SKM-1 treated with dmso at 0.1 percent for 144 hours (cell line): ENCODE data around the gene KCTD18.

ENCODE experiments used
- DNase-seq: peaks from one replicate; lab custom pipeline; 2025; ENCODE audit not compliant: unreplicated experiment; lab: John Stamatoyannopoulos, UW

KCTD18 gene

DNA sequence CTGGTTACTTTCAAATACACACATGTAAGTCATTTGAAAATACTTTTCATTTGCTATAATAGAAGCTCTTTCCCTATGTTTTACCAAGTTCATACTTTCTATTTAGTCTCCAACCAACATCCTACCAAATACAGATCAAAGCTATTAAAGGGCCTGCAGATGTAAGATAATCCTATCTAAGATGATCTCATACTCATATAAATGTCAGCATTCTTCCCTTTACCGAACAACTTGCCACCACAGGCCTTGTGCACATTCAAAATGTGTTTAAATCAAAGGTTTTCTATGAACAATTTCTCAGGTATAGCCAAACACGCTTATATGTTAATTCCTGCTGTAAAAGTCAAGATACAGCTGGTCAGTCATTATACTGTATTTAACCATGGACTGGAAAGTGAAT is 23.3 kb downstream of the KCTD18 start:
- no peak for DNase-seq

DNA sequence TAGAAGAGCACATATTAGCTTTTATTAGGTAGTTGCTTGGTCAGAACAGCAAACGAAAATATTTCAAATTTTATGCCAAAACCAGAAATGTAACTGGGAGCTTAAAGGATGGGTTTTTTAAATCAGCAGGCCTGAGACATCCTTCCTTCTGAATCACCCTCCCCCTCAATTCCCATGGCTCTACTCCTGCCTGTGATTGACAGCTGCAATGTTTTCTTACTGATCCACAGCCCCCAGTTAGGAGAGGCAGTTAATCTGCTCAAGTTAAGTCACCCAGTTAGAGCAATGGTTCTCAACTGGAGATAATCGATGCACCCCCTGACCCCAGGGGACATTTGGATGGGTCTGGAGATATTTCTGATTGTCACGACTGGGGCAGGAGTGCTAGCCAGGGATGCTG is 24.9 kb downstream of the KCTD18 start:
- DNase-seq = no peak

DNA sequence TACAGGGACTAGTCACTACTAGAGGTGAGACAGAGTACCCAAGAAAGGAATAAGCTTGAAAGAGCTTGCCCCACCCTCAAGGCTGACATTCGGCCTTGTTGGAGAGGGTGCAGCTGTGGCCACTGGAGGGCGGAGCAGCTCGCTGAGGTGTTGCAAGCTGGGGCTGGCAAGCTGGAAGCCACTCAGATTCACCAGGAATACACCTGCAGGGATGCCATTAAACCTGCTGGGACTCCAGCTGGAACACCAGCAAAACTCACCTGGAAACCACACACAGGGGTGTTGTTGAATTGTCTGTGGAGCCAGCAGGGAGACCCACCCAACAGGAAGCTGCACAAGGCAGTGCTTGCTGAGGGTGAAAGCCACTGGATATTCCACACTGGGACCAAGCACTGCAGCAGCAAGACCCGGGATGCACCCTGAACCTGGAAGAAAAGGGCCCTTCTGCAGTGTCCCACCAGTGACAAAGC is 26.1 kb downstream of the KCTD18 start:
- peak; percentile 38 for DNase-seq

DNA sequence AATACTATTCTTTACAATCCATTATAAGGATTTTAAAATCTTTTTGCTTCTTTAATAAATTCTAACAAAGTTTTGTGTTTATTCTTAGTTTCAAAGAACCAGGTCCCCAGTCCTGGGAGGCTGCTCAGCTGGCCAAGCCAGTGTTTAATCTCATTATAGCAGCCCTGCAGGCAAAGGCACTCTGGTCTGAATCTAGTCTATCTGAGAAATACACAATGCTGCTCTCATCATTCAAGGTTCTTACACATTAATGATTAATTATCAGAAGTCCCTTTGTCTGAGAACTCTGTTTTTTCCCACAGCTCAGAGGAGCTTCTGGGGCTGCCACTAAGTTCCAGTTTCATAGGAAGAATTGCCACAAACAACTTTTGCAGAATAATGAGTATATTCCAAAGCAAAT is 27.7 kb downstream of the KCTD18 start:
- no peak for DNase-seq

DNA sequence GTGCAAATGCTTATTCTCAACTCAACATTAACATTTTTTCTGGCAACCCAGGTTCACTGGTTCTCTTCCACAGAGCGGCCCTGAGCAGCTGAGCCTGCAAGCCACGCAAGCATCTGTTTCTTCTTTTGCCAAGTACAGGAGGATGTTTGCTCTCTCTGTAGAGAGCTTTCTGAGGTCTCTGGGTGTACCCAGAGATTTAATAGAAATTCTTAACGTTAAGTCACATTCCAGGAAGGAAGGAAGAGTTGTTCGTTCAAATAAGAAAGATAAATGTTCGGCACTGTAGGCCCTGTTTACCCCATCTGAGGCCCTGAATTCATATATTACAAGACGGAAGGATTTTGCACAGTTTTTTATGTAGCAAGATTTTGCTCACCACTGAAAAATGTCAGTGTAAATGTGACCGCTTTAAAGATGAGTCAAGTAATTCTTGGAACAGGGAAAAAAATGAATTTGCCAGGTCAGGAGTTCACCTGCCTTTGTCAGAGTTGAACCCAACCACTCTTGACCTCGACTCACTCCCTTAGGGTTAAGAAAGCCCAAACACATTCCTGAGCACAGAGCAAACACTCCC is 30.1 kb downstream of the KCTD18 start:
- DNase-seq = no peak

DNA sequence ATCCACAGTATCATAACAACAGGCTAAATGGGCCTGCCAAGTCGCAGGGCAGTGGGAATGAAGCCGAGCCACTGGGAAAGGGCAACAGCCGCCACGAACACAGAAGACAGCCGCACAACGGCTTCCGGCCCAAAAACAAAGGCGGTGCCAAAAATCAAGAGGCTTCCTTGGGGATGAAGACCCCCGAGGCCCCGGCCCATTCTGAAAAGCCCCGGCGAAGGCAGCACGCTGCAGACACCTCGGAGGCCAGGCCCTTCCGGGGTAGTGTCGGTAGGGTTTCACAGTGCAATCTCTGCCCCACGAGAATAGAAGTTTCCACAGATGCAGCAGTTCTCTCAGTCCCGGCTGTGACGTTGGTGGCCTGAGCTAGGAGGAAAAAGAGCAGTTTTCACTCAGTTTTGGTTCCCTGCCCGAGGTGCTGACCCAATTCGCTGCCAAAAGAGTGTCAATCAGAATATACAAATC is 32.2 kb downstream of the KCTD18 start:
- no peak for DNase-seq

DNA sequence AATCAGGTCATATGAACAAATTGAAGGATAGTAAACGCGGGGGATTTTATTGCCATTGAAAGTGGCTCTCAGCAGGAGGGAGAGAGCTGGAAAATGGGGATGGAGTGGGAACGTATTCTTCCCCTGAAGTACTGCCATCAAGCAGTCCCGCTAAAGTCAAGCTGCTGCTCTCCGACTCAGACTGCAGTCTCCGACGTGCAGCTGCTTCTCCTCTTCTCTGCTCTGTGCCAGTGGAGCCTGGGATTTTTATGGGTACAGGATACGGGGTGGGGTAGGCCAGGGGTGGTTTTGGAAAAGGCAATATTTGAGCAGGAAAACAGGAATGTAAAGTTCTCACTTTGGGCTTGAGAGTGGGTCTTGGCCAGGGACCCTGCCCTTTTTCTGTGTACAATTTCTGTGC is 33.0 kb downstream of the KCTD18 start:
- DNase-seq = no peak

DNA sequence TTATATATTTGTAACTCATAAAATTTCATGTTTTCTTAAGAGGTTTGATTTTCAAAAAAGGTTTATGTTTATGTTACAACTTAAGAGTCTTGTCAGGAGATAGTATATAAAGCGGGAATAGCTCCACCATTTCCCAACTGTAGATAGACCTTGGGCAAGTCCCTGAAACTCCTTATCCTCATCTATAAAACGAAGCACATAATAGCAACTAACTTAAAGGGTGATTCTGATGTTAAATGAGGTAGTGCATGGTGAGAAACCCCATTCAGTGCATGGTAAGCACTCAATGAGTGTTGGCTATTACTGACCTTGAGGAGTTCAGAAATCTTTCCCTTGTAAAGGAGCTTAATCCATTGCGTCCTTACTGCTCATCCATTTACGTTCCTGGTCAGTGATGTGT is 34.1 kb downstream of the KCTD18 start:
- DNase-seq = no peak

DNA sequence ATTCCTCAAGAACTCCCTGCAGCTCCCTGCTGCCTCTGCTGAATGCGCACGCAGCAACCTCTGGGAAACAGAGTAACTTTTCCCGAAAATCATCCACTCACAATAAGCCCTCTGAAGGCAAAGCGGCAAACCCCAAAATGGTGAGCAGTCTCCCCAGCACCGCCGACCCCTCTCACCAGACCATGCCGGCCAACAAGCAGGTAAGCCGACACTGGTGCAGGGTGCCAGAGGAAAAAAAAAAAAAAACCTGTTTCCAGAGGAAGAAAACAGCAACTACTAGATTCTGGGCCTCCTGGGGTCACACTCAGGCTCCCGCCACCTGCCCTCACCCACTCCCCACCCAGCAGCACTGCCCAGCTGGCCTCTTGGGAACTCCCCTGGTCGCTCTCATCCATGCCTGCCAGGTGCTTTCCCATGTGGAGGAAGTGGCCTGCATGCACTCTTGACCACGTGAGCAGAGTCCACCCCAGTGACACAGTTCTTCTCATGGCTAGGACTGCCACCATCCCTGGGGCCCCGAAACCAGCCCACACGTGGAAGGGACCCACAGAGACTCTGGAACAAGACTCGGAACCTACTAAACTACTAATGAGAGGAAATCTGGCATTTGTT is 36.9 kb downstream of the KCTD18 start:
- no peak for DNase-seq

DNA sequence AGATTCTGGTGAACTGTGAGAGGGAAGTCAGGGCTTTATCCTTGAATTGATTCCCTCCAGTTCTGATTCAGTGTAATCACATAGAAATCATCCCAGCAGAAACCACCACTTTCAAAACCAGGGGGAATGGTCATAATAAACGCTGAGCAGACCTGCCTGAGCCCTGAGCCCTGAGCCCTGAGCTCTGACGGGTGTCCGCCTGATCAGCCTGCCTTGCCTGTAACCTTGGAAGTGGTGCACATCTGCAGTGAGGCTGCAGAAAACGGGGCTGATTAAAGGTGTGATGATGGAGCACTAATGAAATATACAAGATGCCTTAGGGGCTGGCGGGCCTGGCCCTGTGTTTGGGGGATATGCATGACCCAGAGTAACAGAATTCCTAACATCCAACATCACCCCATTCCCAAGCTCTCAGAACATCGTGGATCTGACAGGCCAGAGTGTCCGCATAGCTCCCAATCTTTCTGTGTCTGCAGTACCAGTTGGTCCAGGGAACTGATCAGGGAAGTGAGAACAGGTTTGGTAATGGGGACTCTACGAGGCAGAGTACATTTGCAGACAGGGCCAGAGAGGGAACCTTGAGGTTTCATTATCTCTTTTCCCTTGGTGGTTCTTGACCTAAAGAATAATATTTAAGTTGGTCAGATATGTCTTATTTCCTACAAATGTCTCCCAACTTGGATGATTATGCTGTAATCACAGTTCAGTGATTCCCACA is 37.8 kb downstream of the KCTD18 start:
- no peak for DNase-seq

DNA sequence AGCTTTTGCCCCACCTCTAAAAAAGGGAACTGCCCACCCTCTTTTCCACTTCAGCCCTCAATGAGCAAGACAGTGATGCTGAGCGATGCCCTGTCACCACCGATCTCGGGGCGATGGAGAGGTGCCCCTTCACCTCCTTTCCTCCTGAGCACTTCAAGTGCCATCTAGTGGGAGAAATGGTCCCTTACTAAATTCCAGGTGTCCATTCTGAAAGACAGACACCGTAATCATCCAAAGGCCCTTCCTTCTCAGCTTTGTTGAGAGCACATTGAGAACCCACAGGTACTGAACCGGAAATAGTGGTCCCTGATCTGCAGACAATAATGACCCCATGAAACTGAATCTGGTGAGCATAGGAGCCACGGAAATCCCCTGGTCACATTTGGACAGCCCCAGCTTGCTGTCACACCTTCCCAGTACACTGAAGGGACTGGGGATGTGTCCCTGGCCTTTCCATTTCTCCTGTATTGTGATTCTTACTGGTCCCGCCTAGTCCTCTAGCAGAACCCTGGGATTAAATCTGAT is 38.5 kb downstream of the KCTD18 start:
- no peak for DNase-seq

DNA sequence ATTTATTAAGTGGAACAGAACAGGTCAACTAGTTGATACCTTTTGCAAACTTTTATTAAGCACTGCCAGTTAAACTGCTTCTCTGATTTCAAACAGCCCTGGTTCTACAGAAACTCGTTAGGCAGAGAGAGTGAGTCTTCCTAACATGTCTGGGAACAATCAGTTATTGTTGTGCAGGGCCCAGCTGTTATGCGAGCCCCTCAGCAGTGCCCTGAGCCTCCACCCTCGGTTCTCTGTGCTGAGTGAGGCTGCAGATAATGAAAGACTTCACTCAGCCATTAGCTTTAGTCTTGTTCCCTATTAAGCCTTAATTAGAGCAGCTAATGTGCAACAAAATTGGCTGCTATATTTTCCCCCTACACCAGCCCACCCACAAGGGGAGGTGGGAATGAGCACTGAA is 39.6 kb downstream of the KCTD18 start:
- no peak for DNase-seq

DNA sequence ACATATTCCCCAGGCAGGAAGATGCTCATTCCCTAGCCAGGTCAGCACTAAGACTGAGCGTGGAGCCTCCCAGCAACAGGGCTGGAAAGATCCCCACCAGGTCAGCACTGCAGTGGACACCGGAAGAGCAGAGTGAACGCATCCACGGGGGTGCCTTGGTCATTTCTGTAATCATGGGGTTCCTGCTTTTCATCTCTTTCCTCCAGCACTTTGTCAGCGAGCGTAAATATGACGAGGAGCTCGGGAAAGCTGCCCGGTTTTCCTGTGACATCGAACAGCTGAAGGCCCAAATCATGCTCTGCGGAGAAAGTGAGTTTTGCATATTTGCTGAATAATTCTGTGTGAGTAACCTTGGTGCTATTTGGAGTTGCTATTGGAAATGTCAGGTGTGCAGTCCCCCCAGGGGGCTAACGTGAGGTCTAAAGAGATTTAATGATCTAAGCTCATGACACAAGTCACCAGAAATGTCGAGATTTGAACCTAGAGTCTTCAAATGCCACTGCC is 40.1 kb downstream of the KCTD18 start:
- no peak for DNase-seq

DNA sequence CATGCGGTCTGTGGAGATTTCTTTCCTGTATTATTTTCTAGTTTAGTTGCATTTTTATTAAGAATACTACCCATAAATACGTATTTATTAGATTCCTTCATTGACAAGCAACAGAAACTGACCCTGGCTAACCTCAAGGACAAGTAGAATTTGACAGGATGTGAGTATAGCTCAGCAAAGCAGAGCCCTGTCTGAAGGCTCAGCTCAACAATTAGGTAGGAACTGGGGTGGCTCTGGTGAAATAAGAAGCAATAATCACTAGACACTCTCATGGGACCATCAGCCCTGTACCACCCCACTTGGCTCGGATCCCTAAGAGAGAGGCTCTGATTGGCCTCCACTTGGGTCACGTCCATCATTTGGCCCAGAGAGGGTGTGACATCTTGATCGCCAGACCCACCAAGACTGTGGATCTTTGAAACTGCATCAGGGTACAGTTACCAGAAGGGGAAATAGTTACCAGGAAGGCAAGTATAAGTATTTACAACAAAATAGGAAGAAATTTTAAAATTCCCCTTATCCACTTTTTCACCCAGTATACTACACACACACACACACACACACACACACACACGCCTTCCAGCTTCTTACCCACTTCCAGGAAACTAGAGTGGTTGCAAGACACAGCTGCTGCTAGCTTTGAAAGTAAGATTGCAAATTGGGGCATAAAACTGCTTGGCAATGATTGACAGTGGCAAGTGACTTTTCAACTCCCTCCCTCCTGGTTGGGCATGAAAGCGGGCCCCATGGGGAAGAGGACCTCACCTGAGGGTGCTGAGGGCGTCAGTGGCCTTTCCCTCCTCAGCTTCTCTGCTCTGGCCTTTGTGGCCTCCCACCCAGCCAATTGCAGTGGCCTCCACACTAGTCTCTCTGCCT is 41.8 kb downstream of the KCTD18 start:
- DNase-seq = no peak

DNA sequence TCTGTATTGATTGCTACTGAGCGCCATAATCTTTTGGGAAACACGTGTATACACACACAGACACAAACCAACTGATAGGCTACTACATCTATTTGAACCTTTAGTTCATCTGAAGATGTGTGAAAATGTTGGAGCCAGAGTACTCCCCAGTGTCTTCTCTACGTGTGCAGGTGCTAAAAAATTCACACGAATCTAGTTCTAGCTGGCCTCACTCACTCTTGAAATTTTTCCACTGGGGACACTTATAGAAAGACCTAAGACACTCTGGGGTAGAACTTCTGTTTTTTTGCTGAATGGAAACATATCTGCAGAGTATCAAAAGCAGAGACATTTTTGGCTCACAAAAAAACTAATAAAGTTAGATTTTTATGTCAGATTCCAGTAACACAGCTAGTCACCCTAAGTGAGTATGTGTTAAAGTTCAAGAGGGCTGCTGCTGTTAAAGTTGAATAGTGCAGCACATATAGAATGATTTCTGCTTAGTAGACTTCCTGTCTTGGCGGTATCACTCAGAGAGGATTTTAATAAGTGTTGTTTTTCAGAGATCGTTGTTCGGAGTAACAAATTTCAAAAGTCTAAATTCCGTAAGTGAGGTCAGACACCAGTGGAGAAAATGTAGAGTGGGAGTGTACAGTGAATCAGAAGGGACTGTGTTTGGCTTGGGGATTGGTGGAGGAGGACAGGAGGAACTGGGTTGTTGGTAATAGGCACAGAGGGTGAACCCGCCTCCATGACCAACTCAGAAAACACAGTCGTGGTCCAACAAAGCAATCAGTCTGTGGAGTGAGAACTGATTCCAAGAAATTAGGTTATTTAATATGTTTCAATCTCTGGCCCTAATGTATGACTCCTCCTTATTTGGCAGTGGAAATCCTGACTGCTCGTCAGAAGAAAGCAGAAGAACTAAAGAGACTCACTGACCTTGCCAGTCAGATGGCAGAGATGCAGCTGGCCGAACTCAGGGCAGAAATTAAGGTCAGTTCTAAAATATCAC is 43.1 kb downstream of the KCTD18 start:
- DNase-seq = no peak

DNA sequence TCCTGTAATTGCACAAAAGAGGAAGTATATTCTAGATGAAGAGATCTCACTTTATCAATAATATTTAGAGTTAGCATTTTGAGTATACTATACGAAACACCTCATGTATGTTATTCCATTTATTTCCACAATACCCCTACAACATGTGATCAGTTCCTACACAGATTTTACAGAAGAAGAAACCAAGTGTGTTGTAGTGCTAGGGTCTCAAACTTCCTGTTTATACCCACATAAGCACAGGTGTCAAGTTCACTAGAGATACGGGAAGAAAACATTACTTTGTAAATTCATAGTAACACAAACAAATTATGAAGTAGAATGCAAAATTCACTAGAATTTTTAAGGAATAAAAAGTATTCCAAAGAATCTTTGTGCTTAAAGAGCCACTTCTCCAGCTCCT is 46.4 kb downstream of the KCTD18 start:
- DNase-seq = no peak

DNA sequence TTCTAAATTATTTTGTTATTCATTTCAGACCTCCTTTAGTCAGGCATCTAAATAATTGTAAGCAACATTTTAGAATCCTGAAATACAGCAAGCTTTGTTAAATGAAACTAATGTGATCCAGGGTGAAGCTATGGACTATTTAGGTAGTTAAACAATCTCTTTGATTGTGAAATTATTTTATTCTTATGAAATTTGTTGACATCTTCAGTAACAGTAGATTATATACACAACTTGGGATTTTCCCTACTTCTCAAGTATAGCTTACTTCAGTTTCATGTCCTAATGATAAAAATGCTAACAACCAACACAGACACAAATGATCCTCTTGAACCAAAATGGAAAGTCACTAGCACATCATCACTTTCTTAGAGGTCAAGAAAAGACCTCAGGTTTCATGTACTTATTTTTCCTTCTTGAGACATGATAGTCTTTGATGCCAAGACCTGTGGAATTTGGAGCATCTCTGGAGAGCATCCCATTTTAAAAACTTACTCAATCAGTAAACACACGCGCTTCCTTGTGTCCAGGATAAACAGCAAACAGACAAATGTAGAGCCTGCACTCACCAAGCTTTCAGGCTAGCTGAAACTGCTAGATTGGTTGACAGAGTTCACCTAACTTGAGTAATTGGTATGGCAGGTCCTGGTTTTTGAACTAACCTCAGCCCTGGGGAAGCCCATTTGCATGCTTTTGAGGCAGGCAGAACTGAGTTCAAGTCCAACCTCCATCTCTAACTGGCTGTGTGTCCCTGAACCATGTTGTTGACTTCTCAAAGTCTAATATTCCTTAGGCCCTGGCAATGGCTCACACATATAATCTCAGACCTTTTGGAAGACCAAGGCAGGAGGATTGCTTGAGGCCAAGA is 47.8 kb downstream of the KCTD18 start:
- no peak for DNase-seq

DNA sequence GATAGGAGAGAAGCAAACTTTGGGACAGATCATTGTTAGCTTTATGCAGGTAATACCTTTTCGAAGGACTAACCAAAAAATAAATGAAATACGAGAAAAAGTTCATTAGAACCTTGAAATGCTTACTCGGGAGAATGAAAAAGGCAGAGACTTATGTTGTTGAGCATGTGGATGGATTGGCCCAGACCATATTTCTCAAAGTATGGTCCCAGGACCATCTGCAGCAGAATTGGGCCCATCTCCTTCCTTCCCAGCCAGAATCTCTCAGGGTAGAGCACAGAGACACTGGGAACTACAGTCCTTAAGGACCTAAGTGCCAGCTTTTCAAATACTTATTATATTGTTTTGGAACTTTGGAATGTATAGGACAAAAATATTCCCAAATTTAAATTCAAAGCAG is 50.8 kb downstream of the KCTD18 start:
- no peak for DNase-seq

DNA sequence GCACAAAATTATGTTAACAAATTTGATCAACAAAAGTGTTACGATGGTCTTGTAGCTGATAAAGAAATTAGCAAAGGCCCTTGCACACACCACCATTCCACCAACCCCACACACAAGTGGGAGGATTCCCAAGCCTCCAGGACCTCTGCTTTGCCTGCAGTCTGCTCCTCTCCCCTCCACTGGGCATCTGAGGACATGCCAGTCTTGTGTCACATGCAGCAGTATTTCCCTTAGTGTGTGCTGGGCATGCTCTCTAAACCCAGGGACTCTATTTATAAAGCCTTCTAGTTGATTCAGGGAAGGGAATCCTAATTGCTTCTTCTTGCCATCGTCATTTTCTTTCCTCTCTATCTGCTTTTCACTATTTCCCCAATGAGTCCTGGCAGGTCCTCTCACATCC is 53.3 kb downstream of the KCTD18 start:
- DNase-seq = no peak
